GM19043 (cell line): Measurements from ENCODE around the gene IGFN1.
"Not testable (repeated sequence)": the region's sequence is repeated elsewhere in the genome, so short reads cannot be mapped to it uniquely, and the experiment has no call there.

Source experiments
- ATAC-seq: cut with Tn5 transposase; IDR thresholded peaks from one replicate; pipeline ENCODE4 v1.9.1; 2021; ENCODE audit warnings: low read depth; ENCODE audit not compliant: unreplicated experiment

IGFN1 gene

GRCh38 chr1:201239646-201240045 lies 49.0 kb downstream of the IGFN1 start:
- not testable (repeated sequence) for ATAC-seq

- ATAC-seq: no peak
Observed at GRCh38 chr1:201240171-201240570, 49.5 kb downstream of the IGFN1 start.

GRCh38 chr1:201241736-201242135 lies 51.1 kb downstream of the IGFN1 start:
- ATAC-seq: no peak

DNA sequence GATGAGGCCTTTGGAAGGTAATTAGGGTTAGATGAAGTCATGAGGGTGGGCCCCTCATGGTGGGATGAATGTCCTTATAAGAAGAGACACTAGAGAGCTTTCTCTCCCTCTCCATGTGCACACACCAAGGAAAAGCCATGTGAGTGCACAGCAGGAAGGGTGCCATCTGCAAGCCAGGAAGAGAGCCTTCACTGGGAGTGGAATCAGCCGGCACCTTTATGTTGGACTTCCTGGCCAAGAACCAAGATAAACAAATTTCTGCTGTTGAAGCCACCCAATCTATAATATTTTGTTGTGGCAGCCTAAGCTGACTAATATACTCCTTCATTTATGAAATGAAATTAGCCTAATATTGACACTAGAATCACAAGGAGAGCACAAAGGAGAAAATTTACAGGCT lies 54.5 kb downstream of the IGFN1 start:
- no peak for ATAC-seq

GRCh38 chr1:201248721-201249559 lies 58.3 kb downstream of the IGFN1 start:
- no peak for ATAC-seq

GRCh38 chr1:201250326-201251011 lies 59.8 kb downstream of the IGFN1 start:
- ATAC-seq: no peak

DNA sequence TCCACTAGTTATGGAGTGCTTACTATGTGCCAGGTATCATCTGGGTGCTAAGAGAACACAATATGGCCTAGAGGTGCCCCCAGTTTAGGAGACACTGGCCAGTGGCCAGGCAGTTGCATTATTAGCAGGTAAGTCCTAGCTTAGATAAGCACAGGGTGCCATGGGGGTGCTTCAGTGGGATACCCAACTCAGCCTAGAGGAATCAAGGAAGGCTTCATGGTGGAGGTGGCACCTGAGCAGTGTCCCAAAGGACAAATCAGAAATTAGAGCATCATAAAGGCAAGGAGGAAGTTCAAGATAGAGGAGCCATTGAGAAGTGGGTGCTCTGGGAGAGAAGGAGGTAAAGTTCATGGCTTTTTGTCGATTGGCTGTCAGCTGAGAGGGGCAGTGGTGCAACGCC lies 60.8 kb downstream of the IGFN1 start:
- no peak for ATAC-seq

DNA sequence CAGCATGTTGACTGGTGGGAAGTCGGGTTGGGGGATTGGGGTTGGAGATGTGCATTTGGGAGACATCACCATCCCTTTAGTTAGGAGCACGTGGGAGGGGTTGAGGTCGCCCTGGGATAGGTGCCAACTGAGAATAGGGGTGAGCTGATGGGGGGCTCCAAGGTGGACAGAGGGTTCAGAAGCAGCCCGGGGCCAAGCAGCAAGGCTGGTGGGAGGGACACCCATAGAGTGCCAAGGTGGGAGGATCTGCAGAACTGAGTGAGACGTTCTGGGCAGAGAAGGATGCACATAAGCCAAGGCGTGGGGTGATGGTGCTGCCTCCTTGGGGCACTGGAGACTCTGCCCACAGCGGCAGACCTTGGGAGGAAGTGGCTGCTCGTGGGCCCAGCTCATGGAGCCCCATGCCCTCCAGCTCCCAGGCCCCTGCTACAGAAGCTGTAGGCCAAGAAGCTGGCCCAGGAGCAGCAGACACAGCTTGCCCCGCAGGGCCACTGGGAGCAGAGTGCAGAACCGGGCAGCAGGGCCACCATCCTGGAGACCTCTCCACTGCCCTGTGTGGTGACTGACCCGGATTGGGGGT lies 61.3 kb downstream of the IGFN1 start:
- no peak for ATAC-seq

DNA sequence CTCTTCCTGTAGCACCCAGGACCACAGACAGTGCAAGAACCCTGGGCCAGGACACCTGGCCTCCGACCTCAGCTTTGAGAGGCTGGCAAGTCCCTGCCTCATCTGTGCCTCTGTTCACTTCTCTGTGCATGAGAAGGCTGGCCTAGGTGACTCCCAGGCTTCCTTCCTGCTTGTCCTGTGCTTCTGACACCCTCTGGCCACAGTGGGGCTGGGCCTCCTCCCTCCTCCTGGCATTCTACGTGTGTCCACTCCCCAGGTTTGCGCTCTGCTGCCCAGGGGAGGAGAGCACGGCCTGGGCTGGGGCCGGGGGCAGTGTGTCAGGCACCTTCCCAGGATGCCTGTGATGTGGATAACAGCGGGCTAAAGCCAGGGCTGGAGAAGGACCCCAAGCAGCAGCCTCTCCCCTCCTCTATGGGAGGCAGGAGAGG lies 62.3 kb downstream of the IGFN1 start:
- no peak for ATAC-seq

GRCh38 chr1:201253411-201253810 lies 62.8 kb downstream of the IGFN1 start:
- no peak for ATAC-seq

GRCh38 chr1:201253906-201254624 lies 63.4 kb downstream of the IGFN1 start:
- no peak for ATAC-seq

GRCh38 chr1:201254625-201255478 lies 64.2 kb downstream of the IGFN1 start:
- ATAC-seq: no peak

- ATAC-seq: no peak
Observed at GRCh38 chr1:201255479-201256362, 65.1 kb downstream of the IGFN1 start.

- ATAC-seq: not testable (repeated sequence)
Observed at GRCh38 chr1:201258132-201258531, 67.5 kb downstream of the IGFN1 start.

DNA sequence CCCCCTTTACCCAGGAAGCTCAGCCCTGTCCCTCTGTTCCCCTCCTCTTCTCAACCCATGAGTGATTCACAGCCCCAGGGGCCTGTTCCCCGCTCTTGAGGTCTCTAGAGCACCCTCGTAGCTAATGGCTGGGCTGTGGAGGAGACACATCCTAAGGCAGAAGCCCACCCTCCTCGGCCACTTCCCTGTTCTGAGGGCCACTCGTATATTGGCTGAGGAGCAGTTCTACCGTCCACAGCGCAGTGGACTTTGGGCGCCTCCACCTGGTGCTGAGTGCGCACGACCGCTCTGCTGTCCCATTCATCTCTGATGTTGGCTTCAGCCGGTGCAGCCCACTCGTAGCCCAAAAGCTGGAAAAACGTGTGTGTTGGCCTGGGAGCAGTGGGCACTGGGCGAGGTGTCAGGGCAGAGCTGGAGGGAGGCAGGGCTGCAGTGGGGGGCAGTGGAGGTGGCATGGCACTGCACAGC lies 68.2 kb downstream of the IGFN1 start:
- ATAC-seq: no peak

DNA sequence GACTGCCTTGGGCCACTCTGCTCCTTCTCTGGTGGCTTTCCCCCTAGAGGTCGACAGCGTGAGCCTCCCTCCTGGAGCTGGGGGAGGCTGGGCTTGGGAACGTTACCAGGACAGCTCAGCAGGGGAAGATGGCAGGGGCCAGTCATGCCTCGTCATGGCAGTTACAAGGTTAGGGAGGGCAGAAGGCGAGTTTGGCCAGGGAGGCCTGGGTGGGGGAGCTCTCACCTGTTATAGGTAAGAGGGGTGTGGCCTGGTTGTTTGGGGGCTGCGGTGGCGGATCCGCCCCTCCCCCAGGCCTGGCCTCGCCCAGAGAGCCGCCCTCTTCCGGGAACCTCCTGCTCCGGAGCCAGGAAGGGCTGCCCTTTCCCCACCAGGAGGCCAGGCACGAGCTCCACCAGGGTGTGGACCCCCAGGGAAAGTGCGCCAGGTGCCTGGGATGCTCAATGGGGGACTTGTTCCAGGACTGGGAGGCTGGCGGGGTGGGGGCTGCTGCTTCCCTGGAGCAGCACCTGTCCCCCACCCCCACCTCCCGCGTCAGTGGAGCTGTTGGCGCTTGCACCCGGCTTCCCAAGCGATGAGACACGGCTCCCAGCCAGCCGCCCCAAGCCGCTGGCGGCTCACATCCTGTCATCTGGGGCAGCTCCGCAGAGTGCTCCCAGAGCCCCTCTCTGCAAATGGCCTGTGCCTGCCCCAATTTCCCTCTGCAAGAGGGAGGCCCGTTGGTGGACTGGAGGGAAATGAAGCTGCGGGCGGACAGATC lies 69.0 kb downstream of the IGFN1 start:
- no peak for ATAC-seq

DNA sequence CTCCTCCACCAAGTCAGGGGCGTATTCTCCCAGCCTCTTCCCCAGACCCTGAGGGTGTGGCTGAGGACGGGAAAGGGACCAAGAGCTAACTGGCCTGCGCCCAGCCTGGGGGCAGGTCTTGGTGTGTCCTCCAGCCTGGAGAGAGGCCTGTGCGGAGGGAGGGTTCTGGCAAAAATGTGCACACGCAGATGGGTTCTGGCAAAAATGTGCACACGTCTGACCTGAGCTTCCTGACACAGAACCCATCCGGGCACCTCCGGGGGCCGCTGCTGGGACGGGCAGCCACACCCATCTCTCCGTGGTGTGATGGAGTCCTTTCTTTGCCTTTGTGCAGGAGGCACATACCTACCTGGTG lies 69.6 kb downstream of the IGFN1 start:
- ATAC-seq: no peak

GRCh38 chr1:201260648-201261311 lies 70.2 kb downstream of the IGFN1 start:
- ATAC-seq: no peak
